OCI-LY7 (cell line): ENCODE data around the gene FOXI1.

Source experiments
- CTCF ChIP-seq: fragments of 200-600 bp; sonication (generic); conservative IDR thresholded peaks from 2 replicates; pipeline ENCODE4 v1.5.1; 2014; ENCODE audit warnings: mild to moderate bottlenecking, antibody characterized with exemption, low read length, moderate library complexity, mixed read lengths
- EZH2phosphoT487 ChIP-seq: fragments of 200-600 bp; sonication (generic); IDR thresholded peaks from 2 replicates; pipeline ENCODE4 v1.6.1; 2018; ENCODE audit warnings: low read depth, borderline replicate concordance, mild to moderate bottlenecking, mixed run types, antibody characterized with exemption, low read length, moderate library complexity, mixed read lengths

GRCh38 chr5:170059221-170059620 is 46.5 kb upstream of the FOXI1 start:
- TF ChIP-seq CTCF = no peak
- no peak for TF ChIP-seq EZH2phosphoT487
